HG02571 (cell line): ENCODE results near the gene AMIGO3.
"Not testable (repeated sequence)": the region's sequence is repeated elsewhere in the genome, so short reads cannot be mapped to it uniquely, and the experiment has no call there.

Source experiments
- ATAC-seq: cut with Tn5 transposase; IDR thresholded peaks from one replicate; pipeline ENCODE4 v1.9.1; 2021; ENCODE audit warnings: mild to moderate bottlenecking, moderate library complexity; ENCODE audit not compliant: unreplicated experiment

Gene AMIGO3, protein sequence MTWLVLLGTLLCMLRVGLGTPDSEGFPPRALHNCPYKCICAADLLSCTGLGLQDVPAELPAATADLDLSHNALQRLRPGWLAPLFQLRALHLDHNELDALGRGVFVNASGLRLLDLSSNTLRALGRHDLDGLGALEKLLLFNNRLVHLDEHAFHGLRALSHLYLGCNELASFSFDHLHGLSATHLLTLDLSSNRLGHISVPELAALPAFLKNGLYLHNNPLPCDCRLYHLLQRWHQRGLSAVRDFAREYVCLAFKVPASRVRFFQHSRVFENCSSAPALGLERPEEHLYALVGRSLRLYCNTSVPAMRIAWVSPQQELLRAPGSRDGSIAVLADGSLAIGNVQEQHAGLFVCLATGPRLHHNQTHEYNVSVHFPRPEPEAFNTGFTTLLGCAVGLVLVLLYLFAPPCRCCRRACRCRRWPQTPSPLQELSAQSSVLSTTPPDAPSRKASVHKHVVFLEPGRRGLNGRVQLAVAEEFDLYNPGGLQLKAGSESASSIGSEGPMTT

DNA sequence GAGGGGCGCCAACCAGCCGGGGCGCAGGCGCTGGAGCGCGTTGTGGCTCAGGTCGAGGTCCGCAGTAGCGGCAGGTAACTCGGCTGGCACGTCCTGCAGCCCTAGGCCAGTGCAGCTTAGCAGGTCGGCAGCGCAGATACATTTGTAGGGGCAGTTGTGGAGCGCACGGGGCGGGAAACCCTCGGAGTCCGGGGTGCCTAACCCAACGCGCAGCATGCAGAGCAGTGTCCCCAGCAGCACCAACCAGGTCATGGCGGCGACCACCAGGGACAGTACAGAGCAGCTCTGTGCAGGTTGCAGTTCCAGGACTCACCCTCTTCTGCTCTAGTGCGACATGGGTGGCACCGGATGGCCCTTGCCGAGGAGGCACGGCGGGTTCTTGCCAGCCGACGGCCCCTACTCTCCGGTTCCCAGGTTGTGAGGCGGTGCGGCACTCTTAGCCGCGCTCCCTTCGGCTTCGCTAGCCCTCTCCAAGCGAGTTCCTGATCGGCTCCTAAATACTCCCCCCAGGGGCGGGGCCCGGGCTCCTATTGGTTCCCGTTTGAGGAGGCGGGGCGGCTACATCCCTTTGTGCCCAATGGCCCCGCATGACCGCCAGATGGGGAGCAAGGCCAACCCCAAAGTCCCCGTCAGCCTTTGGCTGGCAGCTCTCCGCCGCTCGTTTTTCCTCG, at the start of gene AMIGO3:
Gene AMIGO3, minus strand, starts transcription at position 471 of the 671 bp plus-strand sequence. Its CDS starts 219 bp downstream, at position 252.
- ATAC-seq, result peak; percentile 43

DNA sequence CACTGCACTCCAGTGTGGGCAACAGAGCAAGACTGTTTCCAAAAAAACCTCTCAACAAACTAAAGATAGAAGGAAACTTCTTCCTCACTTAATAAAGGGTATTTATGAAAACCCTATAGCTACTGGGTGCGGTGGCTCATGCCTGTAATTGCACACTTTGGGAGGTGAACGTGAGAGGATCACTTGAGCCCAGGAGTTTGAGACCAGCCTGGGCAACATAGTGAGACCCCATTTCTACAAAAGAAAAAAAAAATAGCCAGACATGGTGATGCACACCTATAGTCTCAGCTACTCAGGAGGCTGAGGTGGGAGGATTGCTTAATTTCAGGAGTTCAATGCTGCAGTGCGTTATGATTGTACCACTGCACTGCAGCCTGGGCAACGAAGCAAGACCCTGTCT, 44.5 kb upstream of the AMIGO3 start:
- ATAC-seq, result no peak

DNA sequence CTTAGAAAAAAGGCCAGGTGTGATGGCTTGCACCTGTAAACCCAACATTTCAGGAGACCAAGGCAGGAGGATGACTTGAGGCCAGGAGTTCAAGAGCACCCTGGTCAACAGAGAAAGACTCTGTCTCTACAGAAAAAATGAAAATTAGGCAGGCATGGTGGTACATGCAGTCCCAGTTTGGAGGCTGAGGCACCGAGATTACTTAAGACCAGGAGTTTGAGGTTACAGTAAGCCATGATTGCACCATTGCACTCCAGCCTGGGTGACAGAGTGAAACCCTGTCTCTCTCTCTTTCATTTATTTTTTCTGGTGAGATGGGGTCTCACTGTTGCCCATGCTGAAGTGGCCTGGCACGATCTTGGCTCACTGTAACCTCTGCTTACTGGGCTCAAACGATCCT, 42.2 kb upstream of the AMIGO3 start:
- no peak for ATAC-seq

DNA sequence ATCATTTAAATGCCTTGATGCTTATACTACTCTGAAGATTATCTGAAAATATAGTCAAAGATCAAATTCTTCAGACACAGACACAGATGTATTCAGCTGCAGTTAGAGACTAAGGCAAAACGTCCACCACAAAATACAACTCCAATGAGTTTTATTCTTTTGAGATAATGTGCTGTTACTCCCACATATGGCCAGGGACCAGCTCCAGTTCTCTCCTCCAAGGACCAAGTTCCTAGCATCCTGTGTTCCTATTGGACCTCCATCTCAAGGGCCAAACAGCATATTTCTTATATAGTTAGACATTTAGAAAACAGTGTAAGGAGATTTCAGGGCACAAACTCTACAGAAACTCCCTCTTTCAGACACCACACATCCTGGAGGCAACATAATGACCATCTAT, 39.7 kb upstream of the AMIGO3 start:
- ATAC-seq, result no peak

DNA sequence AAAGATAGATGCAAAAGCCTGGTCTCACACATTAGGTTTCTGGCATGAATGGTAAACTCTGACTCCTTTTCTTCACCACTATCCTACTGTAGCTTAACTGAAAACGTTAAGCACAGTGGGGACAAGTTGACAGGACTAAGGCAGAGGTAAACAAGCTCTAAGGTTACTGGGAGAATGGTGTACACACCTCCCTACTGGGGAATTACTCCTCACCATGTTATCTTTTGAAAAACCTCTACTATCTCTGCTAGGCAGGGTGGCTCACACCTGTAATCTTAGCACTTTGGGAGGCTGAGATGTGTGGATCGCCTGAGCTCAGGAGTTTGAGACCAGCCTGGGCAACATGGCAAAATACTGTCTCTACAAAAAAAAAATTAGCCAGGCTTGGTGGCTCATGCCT, 37.7 kb upstream of the AMIGO3 start:
- no peak for ATAC-seq

DNA sequence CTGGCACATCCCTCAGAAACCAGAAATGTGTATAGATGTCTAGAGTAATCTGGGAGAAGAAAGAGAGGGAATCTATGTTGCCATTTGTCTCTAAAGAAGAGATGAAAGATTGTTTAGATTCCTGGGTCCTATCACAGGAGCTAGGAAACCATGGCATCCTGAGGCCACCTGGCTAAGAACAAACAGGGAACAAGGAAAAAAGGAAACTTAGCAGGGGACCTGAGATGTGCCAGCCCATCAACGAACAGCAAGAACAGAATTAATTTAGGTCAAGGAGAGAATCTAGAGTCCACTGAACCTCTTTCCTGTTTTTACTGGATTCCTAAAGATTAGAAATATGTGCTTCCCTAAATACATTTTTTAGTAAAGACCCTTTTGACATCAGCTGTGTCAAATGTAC, 36.6 kb upstream of the AMIGO3 start:
- ATAC-seq, result no peak

DNA sequence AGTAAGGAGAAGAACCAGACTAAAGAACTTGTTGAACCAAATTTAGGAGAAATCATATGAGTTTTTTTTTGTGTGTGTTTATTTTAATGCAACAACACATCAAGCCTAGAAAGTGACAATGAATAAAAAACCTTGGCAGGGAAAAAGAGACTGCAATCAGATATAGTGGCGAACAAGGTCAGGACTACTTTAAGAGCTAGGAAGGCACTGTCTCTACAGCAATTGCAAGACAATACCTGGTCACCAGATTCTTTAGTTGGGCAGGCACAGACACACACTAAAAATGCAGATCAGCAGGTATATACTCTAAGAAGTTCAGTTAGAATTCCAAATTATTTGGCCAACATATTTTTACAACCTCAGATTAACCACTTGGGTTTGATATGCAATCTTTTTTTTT, 35.1 kb upstream of the AMIGO3 start:
- no peak for ATAC-seq

DNA sequence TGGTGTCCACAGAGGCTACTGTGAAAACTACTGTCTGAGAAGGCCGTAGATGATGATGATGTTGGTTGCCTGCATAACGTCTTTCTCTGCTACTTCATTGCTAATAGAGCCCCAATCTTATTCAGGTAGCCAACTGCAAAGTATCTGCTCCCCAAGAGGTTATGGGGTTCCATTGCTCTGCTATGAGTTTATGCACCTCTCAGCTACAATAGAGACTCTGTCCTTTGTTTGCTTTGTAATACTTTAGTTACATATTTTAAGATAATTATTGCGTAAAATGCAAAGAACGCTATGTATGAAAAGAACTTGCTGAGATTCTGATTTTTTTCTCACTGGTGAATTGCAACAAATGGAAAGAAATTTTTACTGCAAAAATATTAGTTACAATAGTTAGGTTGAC, 32.0 kb upstream of the AMIGO3 start:
- no peak for ATAC-seq

DNA sequence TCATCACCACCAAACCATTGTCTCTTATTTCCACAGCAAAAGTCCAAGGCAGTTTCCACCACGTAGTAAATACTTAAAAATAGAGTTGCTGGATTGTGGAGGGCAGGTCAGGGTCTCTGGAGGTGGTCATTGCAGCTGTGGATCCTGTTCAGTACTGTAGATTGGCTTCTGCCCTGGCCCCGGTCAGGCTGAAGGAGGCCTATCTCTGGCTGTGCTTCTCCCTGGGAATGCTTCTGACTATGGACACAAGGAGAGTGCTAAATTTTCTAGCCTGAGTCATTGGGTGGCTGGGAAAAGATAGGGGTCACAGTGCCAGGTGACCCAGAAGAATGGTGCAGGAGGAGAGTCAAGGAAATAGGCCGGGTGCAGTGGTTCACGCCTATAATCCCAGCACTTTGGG, 30.6 kb upstream of the AMIGO3 start:
- ATAC-seq, result no peak

DNA sequence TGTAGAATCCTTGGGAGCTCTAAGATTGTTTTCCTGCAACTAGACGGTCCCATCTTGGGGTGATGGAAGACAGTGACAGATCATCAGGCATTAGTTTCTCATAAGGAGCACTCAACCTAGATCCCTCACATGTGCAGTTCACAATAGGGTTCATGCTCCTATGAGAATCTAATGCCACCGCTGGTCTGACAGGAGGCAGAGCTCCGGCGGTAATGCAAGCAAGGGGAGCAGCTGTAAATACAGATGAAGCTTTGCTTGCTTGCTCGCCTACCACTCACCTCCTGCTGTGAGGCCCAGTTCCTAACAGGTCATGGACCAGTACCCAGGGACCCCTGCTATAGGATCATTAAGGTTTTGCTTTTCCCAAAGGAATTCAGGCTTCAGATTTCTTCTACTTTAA, 29.4 kb upstream of the AMIGO3 start:
- ATAC-seq, result not testable (repeated sequence)

DNA sequence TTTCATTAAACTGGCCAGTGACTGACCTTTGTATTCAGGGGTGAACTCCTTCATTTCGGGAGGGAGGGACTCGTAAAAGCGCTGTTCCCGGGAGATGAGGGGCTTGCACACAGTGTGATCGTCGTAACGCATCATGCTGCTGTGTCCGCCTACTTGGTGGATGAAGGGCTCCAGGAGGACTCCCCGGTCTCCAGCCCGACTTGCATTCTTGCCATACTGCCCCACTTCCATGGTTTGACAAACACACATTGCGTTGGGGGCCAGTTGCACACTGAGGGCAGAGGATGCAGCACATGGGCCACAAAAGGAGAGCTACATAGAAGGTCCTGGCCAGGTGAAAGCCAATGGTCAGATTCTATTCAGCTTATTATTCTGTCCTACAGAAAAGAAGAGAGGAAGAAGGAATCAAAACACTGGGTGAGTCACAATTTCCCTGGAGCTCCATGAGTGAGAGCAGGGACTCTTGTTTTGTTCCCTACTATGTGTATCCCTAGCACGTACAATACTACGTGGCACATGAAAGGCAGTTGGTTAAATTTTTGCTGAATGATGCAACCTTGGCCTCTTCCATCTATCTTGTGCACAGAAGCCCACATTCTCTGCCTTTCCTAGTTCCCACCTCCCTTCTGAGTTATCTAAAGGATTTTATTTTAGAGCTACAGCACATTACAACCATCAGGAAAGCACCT, 28.5 kb upstream of the AMIGO3 start:
- ATAC-seq, result no peak

DNA sequence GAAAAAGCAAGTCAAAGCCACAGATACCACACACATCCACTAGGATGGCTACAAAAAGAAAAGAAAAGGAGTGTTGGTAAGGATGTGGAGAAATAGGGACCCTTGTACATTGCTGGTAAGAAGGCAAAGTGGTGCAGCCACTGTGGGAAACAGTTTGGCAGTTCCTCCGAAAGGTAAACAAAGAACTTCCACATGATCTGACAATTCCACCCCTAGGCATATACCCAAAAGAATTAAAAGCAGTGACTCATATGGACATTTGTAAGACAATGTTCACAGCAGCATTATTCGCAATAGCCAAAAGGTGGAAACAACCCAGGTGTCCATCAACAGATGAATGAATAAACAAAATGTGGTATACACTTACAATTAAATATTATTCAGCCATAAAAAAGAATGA, 26.5 kb upstream of the AMIGO3 start:
- ATAC-seq, result no peak

DNA sequence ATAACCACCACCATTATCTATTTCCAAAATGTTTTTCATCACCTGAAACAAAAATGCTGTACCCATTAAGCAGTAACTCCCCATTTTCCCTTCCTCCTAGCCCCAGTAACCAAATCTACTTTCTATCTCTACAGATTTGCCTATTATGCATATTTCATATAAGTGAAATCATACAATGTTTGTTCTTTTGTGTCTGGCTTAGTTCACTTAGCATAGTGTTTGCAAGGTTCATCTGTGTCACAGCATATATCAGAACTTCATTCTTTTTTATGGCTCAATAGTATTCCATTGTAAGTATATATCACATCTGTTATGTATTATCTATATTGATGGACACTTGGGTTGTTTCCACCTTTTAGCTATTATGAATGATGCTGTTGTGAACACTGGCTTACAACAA, 20.9 kb upstream of the AMIGO3 start:
- no peak for ATAC-seq

DNA sequence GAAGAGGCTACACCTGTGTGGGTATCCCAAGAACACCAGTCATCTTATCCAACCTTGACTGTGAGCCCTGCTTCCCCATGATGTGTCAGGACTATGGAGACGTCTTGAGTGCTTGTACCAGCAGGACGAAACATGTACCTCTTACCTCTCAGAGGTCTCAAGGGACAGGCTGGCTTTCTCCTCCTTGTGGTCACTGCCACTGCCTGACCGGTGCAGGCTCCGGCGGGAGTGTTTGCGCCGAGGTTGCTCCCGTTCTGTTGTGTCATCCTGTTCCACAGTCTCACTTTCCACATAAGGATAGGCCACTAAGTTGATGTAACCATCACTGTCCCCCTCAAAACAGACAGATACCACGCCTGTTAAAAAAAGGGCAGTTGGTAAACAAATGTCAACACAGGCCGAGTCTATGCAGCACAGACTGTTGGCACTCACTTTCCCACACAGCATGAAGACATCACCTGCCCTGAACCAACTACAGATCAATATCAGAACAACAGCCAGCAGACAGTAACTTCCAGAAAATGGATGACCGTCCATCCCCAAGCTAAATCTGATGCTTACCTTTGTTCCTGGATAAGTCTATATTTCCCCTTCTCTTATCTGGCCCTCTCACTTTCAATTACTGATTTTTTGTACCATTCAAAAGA, 18.7 kb upstream of the AMIGO3 start:
- ATAC-seq, result no peak

DNA sequence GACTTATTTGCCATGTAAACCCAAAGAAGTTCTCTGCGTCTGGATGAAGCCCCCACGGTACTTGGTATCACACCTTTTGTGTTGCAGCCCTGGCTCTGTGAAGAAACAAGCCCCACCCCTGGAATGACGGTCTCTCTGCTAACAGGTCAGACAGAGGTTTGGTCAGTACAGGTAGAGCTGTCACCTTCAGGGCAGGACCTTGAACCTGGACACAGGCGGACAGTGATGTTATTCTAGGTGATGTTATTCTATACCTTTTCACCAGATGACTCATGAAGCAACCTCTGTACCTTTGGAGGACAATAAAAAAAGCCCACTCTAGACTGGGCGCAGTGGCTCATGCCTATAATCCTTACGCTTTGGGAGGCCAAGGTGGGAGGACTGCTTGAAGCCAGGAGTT, 15.3 kb upstream of the AMIGO3 start:
- no peak for ATAC-seq

DNA sequence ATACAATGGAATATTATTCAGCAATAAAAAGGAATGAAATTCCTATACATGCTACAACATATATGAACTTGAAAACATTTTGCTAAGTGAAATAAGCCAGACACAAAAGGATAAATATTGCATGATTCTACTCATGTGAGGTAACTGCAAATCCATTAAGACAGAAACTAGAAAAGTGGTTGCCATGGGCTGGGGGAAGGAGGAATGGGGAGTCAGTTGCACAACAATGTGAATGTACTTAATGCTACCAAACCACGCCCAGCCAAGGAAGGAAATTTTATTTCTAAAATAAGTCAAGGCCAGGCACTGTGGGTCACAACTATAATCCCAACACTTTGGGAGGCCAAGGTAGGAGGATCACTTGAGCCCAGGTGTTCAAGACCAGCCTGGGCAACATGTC, 14.1 kb upstream of the AMIGO3 start:
- ATAC-seq, result no peak

DNA sequence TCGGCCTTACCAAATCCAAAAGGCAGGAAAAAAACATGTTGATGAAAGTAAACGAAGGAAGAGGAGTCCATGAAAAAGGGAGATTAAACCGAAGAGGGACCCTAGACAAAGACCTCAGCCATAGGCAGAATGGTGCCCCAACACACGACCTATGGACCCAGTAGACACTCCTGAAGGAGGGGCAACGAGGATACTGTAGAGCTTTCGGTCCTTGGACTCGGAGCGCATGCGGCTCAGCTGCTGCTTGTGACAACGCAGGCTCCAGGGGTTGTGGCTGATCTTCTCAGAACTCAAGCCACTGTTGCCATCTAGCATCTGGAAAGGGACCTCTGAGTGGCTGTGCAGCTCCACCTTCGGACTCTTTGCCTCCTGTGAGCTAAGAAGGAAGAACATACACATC, 13.1 kb upstream of the AMIGO3 start:
- ATAC-seq, result no peak

DNA sequence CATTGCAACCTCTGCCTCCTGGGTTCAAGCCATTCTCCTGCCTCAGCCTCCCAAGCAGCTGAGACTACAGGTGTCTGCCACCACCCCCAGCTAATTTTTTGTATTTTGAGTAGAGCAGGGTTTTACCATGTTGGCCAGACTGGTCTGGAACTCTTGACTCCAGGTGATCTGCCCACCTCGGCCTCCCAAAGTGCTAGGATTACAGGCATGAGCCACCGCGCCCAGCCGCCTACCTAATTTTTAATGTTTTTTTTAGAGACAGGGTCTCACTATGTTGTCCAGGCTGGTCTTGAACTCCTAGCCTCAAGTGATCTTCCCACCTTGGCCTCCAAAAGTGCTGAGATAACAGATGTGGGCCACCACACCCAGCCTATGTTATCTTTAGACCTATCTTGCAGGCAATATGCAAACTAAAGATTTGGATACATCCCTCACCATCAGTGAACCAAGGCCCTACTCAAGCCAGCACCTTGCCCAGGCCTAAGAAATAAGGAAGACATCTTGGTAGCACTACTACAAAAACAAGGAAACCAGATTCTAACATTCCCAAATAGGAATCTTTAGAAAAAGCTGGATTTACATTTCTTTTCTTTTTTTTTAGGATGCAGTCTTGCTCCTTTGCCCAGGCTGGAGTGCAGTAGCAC, 10.6 kb upstream of the AMIGO3 start:
- no peak for ATAC-seq

DNA sequence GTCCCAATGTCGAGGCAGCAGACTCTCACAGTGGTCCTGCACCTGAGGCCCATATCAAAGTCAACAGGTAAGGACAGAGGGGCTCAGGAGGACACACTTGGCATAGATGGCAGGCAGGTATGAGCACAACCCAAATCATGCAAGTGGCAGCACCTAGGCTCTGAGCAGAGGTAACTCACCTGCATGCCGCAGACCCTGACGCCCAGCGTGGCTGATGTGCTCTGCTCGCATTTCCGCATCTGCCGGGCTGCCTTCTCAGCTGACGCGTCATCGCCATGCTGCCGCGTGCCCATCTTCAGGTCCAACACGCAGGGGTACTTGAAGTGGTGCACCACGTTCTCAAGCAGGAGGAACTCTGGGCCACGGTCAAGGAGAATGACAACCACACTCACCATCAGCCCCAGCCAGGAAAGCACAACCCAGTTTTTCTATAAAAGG, 8.5 kb upstream of the AMIGO3 start:
- ATAC-seq, result no peak

DNA sequence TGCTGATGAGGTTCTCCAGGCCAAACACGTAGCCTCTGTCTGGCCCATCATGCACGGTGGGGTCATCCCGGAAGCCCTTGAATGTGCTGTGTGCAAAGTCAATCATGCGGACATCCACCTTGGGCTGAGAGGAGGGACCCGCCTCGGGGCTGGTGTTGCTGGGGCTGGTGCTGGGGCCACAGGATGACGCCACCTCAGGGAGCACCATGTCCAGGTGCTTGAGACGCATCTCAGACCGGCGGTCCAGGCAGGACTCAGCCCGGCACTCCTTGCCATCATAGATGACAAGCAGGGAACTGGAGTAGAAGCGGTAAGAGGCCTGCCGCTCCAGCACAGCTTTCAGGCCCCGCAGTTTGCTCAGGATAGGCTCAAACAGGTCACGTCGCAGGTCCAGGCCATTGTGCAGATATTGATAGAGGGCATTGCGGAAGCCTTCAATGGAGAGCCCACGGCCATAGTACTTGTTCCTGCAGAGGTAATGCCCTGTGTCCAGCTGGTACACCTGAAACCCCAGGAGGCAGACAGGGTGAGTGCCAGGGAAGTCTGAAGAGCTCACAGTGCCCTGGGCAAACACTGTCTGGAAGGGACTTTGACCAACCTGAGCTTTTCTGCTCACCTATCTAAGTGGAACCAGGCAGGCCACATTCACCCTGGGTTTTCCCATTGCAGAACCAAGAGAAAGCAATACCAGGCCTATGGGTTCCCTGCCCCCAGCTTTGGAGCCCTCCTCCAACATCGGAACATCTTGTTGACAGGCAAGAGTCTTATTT, 7.9 kb upstream of the AMIGO3 start:
- no peak for ATAC-seq
